Activated CD4-positive, alpha-beta T cell treated with anti-CD3 and anti-CD28 coated beads, Interleukin-2, amount 50 U/mL, for 24 hours (primary cell): ENCODE measurements around the gene HOXA7.

Source experiments
- DNase-seq, 2 donors: peaks; one replicate each; pipeline ENCODE4 v3.0.0-alpha.2; 2020; ENCODE audit warnings: low read depth in 1 of 2, low spot score in 1 of 2

HOXA7 gene

GRCh38 chr7:27156508-27156898, at the start of gene HOXA7:
TSS of gene HOXA7 (minus strand) at chr7:27156675. CDS start at chr7:27156545, 130 bp downstream.
- DNase-seq, result no peak

GRCh38 chr7:27205325-27206280, 49.1 kb upstream of the HOXA7 start:
- DNase-seq, result no peak

GRCh38 chr7:27204851-27205322, 48.4 kb upstream of the HOXA7 start:
- no peak for DNase-seq

GRCh38 chr7:27203964-27204594, 47.6 kb upstream of the HOXA7 start:
- no peak for DNase-seq

GRCh38 chr7:27203365-27203953, 47.0 kb upstream of the HOXA7 start:
- no peak for DNase-seq

- no peak for DNase-seq
Measured at GRCh38 chr7:27202862-27203134, 46.3 kb upstream of the HOXA7 start.

- DNase-seq, result no peak
Measured at GRCh38 chr7:27202018-27202861, 45.8 kb upstream of the HOXA7 start.

- DNase-seq, result no peak
Measured at GRCh38 chr7:27201580-27202017, 45.1 kb upstream of the HOXA7 start.

GRCh38 chr7:27200761-27201579, 44.5 kb upstream of the HOXA7 start:
- DNase-seq, result no peak

- DNase-seq, result no peak
Measured at GRCh38 chr7:27199849-27200760, 43.6 kb upstream of the HOXA7 start, which contains the start of gene HOXA13. TSS of gene HOXA13 (minus strand) at chr7:27200091. CDS start at chr7:27200077, 14 bp downstream.

- DNase-seq, result no peak
Measured at GRCh38 chr7:27198871-27199801, 42.7 kb upstream of the HOXA7 start.

GRCh38 chr7:27198138-27198841, 41.8 kb upstream of the HOXA7 start:
- DNase-seq, result no peak

GRCh38 chr7:27197137-27198042, 40.9 kb upstream of the HOXA7 start:
- no peak for DNase-seq

- DNase-seq, result peak; percentile 72 to 80
Measured at GRCh38 chr7:27196287-27196767, 39.9 kb upstream of the HOXA7 start.

GRCh38 chr7:27194686-27195379, 38.4 kb upstream of the HOXA7 start:
- no peak for DNase-seq

GRCh38 chr7:27194002-27194352, 37.5 kb upstream of the HOXA7 start:
- DNase-seq, result no peak
